Measurements from ENCODE around the gene TK2.
A peak's percentile ranks its signal among the peaks of the same experiment; 100 is the strongest.

Gene TK2

DNA sequence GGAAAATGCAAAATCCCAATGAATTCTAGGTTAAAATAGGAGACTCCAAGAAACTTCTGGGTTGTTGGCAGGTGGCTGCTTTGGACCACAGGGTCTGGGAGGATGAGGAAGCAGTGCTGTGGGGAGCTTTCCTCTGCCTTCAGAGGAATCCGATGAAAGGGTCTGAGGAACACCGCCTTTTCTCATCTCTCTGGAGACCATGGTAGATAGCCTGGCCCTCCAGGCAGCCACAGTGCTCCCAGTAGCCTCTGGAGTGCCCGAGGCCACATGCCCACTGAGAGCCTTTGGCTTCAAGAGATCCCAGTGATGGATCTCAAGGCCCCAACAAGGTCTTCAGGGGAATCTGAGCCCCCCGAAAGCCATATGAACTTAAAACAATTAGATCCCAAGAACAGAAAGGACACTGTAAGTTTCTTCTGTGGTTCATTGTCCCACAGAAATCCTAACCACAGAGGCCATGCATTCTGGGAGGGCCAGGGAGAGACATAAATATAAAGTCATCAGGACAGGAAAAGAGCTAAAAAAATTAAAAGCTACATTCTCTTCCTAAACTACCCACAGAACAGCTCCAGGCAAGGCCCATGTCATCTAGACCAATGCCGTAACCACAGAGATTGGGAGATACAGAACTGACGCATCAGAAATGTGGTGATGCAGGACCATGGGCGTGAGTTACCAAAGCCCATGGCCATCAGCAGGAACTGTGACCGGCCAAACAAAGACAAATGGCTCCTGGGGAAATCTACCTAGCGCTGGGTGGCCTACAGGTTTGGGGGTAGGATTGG lies 24.3 kb downstream of the TK2 start:
- TF ChIP-seq POLR2A (IDR thresholded peaks at IDR 0.05; ENCODE audit: low read depth, low read length) = no peak
- DNase-seq (ENCODE audit: insufficient read length, low spot score) = no peak
- FAIRE-seq = no peak

DNA sequence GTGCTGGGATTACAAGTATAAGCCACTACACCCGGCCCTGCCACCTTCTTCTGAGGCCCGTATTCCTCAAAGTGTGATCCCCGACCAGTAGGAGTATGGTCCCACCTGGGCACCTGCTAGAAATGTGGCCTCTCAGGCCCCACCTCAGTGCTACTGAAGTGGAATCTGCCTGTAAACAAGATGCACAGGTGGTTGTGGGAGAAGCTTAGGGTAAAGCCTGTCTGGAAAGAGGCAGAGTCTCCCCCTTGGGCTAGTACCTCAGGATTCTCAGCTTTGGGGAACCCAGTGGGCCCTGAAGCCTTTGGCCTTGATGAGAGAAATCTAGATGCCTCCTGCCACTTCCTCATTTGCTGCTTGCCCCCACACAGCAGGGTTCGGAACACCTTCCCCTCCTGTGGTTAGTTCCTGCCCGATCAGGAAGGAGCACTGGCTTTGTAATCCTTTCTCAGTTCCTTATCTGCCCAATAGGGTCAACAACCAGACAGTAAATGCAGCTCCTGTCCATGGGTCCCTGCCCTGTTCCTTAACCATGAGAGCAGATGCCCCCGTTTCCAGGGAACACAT lies 25.2 kb downstream of the TK2 start:
- DNase-seq (ENCODE audit: insufficient read length, low spot score) = no peak
- no peak for FAIRE-seq
- no peak for TF ChIP-seq POLR2A (IDR thresholded peaks at IDR 0.05; ENCODE audit: low read depth, low read length)

DNA sequence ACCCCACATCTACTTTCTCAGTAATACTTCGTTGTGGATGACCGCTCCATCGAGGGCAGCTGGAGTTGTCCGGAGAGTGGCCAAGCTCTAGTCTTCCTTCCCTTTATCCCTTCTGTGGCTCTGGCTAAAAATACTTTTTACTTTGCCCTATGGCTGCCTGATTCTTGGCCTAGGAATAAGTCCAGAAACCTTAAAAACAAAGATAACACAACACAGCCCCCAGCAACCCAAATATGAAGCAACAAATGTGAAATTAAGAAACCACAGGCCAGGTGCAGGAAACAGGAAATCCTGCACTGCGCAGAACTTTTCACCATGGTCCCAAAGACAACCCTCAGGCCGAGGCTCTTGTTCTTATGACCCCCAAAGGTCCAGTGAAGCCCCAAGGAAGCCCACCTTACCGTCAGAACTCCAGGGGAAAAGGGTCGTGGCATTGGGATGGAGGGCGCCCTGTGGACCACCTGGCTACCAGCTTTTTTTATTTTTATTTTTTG lies 26.0 kb downstream of the TK2 start:
- no peak for FAIRE-seq
- no peak for DNase-seq (ENCODE audit: insufficient read length, low spot score)
- no peak for TF ChIP-seq POLR2A (IDR thresholded peaks at IDR 0.05; ENCODE audit: low read depth, low read length)

DNA sequence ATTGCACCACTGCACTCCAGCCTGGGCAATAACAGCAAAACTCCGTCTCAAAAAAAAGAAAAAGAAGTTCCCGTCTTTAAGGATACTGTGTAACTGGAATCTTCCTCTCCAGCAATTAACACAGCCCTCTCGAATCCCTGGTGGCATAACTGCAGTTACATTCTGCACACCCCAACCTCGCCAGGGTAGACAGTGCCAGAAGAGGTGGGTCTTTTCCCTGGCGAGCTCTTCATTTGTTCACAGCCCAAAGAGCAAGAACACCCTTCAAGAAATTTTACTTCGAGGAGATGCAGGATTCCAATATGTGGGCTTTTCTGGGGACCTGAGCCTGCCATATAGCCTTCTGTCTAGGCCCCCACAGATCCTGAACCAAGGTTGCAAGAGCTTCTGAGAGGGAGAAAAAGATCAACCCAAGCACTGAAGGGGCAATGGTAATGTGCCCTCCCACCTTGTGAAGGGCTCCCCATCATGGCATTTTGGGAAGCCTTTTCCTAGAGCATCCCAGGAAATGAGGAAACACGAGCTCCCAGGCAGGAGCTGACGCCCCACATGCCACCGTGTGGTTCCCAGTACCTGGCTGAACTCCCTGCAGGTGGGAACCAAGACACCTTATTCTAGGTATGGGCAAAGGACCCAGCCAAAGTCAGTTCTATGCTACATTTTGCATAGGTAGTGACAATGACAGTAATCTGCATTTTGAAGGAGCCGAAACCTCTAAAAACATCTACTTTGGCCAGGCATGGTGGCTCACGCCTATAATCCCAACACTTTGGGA lies 26.9 kb downstream of the TK2 start:
- DNase-seq (ENCODE audit: insufficient read length, low spot score) (no peak), FAIRE-seq (no peak)
- no peak for TF ChIP-seq POLR2A (IDR thresholded peaks at IDR 0.05; ENCODE audit: low read depth, low read length)

DNA sequence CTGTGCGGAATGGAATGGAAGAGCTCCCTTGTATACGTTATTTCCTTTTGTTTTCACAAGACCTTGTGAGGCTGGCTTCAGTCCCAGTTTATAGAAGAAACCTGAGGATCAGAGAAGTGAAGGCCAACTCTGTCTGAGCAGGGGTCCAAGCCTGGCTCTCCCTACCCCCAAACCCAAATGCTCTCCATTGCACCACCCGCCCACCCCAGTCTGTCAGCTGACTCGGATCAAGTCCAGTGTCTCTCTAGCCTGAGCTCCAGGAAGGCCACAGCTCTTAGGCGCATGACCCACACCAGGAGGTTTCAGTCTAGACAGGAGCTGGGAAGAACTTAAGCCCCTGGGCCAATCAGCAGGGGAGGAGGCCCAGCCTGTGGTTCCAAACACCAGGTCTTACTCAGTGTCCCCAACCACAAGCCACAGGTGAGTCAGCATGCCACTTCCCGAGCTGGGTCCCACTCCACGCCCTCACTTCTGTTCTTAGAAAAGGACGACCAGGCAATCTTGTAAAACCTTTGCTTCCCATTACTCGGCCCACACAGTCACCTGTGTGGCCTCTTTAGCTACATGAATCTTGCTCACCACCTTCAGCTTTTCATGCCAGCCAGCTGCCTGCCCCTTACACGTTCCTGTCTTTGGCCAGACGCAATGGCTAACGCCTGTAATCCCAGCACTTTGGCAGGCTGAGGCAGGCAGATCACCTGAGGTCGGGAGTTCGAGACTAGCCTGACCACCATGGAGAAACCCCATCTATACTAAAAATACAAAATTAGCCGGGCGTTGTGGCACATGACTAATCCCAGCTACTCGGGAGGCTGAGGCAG lies 27.8 kb downstream of the TK2 start:
- peak; percentile 82 for DNase-seq (ENCODE audit: insufficient read length, low spot score)
- FAIRE-seq = peak; percentile 77
- no peak for TF ChIP-seq POLR2A (IDR thresholded peaks at IDR 0.05; ENCODE audit: low read depth, low read length)

- FAIRE-seq = no peak
- DNase-seq (ENCODE audit: insufficient read length, low spot score) = no peak
- no peak for TF ChIP-seq POLR2A (IDR thresholded peaks at IDR 0.05; ENCODE audit: low read depth, low read length)
Measured at GRCh38 chr16:66521252-66521713, 28.6 kb downstream of the TK2 start.

GRCh38 chr16:66520406-66521170 lies 29.3 kb downstream of the TK2 start:
- FAIRE-seq = no peak
- DNase-seq (ENCODE audit: insufficient read length, low spot score) = no peak
- no peak for TF ChIP-seq POLR2A (IDR thresholded peaks at IDR 0.05; ENCODE audit: low read depth, low read length)

DNA sequence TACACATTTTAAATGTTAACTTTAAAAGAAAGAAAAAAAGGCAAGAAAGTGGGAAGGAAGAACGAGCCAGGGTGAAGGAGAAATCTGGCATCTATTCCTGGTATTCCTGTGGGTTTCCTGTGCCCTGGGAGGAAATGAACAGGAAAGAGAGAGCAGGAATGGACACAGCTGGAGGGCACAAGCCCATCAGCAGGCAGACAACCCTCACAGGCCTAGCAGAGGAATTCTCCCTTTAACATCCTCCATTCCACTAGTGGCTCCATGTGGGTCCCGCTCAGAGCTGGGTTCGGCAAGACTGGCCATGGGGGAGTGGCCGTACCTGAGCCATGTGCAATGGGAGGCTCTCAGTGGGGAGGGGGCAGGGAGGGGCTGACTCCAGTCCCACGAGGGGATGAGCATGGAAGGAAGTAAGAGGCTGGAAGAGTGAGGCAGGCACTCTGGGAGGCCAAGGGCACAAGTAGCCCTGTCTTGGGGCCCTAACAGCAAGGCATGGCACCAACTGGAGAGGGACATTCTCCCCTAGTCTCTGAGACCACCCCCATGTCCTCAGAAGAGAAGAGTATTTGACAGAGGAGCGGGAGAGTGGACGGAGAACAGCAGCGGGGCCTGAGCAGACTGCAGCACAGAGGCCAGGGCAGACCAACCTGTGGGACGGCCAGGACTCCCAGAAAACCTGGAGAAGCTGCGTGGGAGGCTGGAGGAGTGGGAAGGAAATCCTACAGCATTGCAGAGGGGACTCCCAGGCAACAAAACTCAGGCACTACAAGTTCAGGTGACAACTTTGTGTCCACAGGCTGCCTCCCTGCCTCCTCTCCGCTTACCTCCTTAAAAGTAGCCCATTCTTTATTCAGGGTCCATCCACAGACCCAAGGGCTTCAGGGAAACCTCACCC lies 30.2 kb downstream of the TK2 start:
- FAIRE-seq (no peak), DNase-seq (ENCODE audit: insufficient read length, low spot score) (no peak)
- no peak for TF ChIP-seq POLR2A (IDR thresholded peaks at IDR 0.05; ENCODE audit: low read depth, low read length)

- DNase-seq (ENCODE audit: insufficient read length, low spot score) (no peak), FAIRE-seq (no peak)
- TF ChIP-seq POLR2A (IDR thresholded peaks at IDR 0.05; ENCODE audit: low read depth, low read length) = no peak
Measured at GRCh38 chr16:66517586-66518263, 32.2 kb downstream of the TK2 start.

DNA sequence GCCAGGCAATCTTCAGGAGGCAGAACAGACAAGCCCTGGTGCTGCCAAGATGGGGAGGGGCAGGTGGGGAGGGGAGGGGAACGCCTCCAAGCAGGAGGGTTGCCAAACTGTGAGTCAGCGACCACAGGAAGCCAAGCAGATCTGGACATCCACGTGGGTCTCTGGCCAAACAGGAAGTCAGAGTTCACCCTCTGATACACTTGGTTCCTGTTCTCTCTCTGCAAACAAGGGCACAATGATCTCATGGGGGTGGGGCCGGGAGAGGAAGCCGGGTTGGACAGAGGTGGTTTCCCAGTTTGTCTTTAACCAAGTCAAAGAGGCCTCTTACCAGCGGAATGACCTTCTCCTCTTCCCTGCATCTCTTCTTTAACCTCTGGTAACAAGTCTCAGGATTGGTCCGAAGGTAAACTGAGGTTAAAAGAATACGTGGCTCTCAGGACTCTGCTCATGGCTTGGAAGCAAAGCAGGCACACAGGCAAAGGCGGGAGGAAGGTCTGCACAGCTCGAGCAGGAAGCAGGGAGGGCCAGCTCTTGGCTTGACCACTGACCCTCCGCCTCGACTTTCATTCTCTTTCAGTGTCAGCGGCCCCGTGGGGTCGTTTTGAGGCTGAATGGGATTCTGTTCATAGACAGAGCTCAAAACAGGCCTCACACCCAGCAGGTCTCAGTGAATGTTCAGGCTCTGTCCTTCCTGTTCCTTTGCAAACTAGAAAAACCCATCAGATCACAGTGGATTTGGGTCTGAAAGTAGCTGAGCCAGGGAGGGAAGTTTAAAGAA lies 32.9 kb downstream of the TK2 start:
- no peak for TF ChIP-seq POLR2A (IDR thresholded peaks at IDR 0.05; ENCODE audit: low read depth, low read length)
- FAIRE-seq (peak; percentile 80), DNase-seq (ENCODE audit: insufficient read length, low spot score) (peak; percentile 82)

DNA sequence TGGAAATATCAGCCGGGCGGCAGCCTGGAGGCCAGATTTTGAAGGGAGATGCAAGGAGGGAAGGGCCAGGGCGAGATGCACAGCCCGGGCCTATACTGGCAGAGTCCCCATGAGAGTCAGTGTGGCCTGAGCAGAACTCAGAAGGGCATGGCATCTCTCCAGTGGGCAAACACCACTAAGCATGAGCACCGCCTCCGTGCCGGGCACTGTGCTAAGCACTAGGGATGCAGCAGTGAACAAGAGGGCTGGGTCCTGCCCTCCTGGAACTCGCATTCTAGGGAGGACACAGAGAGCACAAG lies 33.5 kb downstream of the TK2 start:
- no peak for DNase-seq (ENCODE audit: insufficient read length, low spot score)
- TF ChIP-seq POLR2A (IDR thresholded peaks at IDR 0.05; ENCODE audit: low read depth, low read length) = no peak
- FAIRE-seq = no peak
